Measurements from ENCODE around the gene RBM34. TPM values are rescaled to one million over a fixed set of nuclear protein-coding genes. Genes with fewer than 3 reads are reported as not detected.

RBM34 gene
- polyA plus RNA-seq, 3 donors: 20.5 to 25.7 (median 22.5) TPM

DNA sequence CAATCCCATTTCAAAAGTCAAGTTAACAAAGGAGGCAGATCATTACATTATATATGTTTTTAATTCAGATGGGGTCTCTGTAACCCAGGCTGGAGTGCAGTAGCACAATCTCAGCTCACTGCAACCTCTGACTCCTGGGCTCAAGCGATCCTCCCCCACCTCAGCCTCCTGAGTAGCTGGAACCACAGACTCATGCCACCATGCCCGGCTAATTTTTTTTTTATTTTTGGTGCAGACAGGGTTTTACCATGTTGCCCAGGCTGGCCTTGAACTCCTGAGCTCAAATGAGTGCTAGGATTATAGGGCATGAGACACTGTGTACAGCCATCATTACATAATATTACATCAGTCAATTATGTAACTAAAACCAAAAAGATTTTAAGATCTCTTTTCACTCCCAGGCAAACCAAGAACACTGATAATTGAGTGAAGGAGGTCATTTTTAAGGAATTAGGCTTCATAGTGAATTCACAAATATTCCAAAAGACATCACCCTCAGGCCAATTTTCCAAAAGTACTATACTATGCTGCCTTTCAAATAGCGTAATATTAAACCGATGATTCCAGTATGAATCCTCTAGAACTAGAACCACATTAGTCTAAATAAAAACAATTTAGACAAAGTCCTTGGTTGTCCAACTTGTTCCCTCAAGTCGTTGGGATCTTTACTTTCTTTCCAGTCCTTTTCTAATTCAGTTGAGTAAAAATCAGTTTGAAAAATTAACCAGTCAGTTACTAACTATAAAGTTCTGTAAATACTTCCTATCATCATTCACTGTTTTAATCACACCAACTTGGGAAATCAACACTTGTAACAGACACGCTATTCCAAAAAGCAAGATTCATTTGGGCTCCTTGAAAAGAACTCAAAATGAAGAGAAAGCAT is 48.5 kb downstream of the RBM34 start:
- no peak overlapping the region for H3K27ac Mint-ChIP-seq

DNA sequence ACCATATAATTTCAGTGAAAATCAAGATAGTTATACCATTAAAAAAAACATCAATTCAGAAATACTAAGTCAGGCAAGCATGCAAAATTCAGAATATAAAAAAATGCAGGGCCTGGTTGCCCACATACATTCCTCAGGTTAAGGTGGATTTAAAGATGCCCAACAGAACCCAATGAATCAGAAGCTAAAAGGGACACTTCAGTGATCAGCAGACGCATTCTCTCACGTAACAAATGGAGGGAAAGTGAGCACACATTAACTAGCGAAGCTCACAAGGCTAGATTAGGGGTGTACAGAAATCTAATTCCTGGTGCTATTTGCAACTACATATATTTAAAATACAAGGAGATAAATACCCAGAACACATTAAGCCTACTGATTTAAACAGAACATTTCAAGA is 49.9 kb downstream of the RBM34 start:
- H3K27ac ChIP-seq (ENCODE audit: low read depth in 1 of 2, low read length in 2 of 2): no peak overlapping the region
- peaks cover 8% of the 10 kb centered on the region for H3K79me2 ChIP-seq (ENCODE audit: insufficient read depth, low read length)
- Mint-ChIP-seq H3K4me1 (no peaks in the 10 kb centered on the region), H3K36me3 (peaks cover 75 to 86% of the 10 kb centered on the region in 2 donors), H3K27ac (no peak overlapping the region), H3K9me3 (no peaks in the 10 kb centered on the region), H3K27me3 (ENCODE audit: low read depth in 3 of 3) (no peaks in the 10 kb centered on the region), H3K4me3 (no peak overlapping the region)
- no peaks in the 10 kb centered on the region for H3K9me3 ChIP-seq (replicated peaks in 1 of 2; ENCODE audit: control insufficient read depth in 1 of 2, insufficient read depth in 1 of 2, low read length in 2 of 2)
- H2AFZ ChIP-seq (ENCODE audit: insufficient read depth, low read depth, low read length, poor library complexity, severe bottlenecking): no peak overlapping the region
- peaks cover 66 to 90% of the 10 kb centered on the region in 2 donors for H3K36me3 ChIP-seq (replicated peaks in 1 of 2; ENCODE audit: control insufficient read depth in 1 of 2, insufficient read depth in 2 of 2, low read length in 2 of 2)
- H4K20me1 ChIP-seq (ENCODE audit: insufficient read depth, low read length): peaks cover 40% of the 10 kb centered on the region
- H3K27me3 ChIP-seq (ENCODE audit: control insufficient read depth in 2 of 2, insufficient read depth in 2 of 2, low read length in 2 of 2): no peaks in the 10 kb centered on the region
- TF ChIP-seq, protein P1, sequence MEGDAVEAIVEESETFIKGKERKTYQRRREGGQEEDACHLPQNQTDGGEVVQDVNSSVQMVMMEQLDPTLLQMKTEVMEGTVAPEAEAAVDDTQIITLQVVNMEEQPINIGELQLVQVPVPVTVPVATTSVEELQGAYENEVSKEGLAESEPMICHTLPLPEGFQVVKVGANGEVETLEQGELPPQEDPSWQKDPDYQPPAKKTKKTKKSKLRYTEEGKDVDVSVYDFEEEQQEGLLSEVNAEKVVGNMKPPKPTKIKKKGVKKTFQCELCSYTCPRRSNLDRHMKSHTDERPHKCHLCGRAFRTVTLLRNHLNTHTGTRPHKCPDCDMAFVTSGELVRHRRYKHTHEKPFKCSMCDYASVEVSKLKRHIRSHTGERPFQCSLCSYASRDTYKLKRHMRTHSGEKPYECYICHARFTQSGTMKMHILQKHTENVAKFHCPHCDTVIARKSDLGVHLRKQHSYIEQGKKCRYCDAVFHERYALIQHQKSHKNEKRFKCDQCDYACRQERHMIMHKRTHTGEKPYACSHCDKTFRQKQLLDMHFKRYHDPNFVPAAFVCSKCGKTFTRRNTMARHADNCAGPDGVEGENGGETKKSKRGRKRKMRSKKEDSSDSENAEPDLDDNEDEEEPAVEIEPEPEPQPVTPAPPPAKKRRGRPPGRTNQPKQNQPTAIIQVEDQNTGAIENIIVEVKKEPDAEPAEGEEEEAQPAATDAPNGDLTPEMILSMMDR (IDR thresholded peaks at IDR 0.05): no peak
- no peaks in the 10 kb centered on the region for H3K4me1 ChIP-seq (ENCODE audit: control insufficient read depth in 1 of 2, insufficient read depth in 2 of 2, low read length in 2 of 2)
- H3K4me2 ChIP-seq (replicated peaks; ENCODE audit: extremely low read depth, low read length, poor library complexity, severe bottlenecking): no peak overlapping the region
- no peak overlapping the region for H3K4me3 ChIP-seq (replicated peaks in 1 of 3; ENCODE audit: low read depth in 2 of 3, low read length in 3 of 3)
- intact Hi-C loops (cut with micrococcal nuclease): no loop called here
- no CpG with 5 or more reads among the region's 3 CpGs for WGBS (ENCODE audit: insufficient coverage)
- DNase-seq: no peak
- H3K9ac ChIP-seq (ENCODE audit: insufficient read depth, low read length, poor library complexity, severe bottlenecking): no peak overlapping the region

More for the DNA sequence above, 48.5 kb downstream of the RBM34 start:
- H3K9me3 ChIP-seq (replicated peaks in 1 of 2; ENCODE audit: control insufficient read depth in 1 of 2, insufficient read depth in 1 of 2, low read length in 2 of 2): no peaks in the 10 kb centered on the region
- H3K27me3 ChIP-seq (ENCODE audit: control insufficient read depth in 2 of 2, insufficient read depth in 2 of 2, low read length in 2 of 2): no peaks in the 10 kb centered on the region
- H3K4me3 ChIP-seq (replicated peaks in 1 of 3; ENCODE audit: low read depth in 2 of 3, low read length in 3 of 3): no peak overlapping the region
- peaks cover 38% of the 10 kb centered on the region for H4K20me1 ChIP-seq (ENCODE audit: insufficient read depth, low read length)
- H3K27me3 Mint-ChIP-seq (ENCODE audit: low read depth in 3 of 3): no peaks in the 10 kb centered on the region
- H3K4me2 ChIP-seq (replicated peaks; ENCODE audit: extremely low read depth, low read length, poor library complexity, severe bottlenecking): no peak overlapping the region
- no peak overlapping the region for H3K9ac ChIP-seq (ENCODE audit: insufficient read depth, low read length, poor library complexity, severe bottlenecking)
- no peak overlapping the region for H3K27ac ChIP-seq (ENCODE audit: low read depth in 1 of 2, low read length in 2 of 2)
- H3K36me3 Mint-ChIP-seq: peaks cover 74 to 92% of the 10 kb centered on the region in 2 donors
- no peak overlapping the region for H2AFZ ChIP-seq (ENCODE audit: insufficient read depth, low read depth, low read length, poor library complexity, severe bottlenecking)
- no peaks in the 10 kb centered on the region for H3K4me1 ChIP-seq (ENCODE audit: control insufficient read depth in 1 of 2, insufficient read depth in 2 of 2, low read length in 2 of 2)
- no peaks in the 10 kb centered on the region for H3K4me1 Mint-ChIP-seq
- H3K36me3 ChIP-seq (replicated peaks in 1 of 2; ENCODE audit: control insufficient read depth in 1 of 2, insufficient read depth in 2 of 2, low read length in 2 of 2): peaks cover 70 to 97% of the 10 kb centered on the region in 2 donors
- H3K9me3 Mint-ChIP-seq: no peaks in the 10 kb centered on the region
- TF ChIP-seq, protein P1 (IDR thresholded peaks at IDR 0.05): no peak
- H3K79me2 ChIP-seq (ENCODE audit: insufficient read depth, low read length): peaks cover 16% of the 10 kb centered on the region
- no peak overlapping the region for H3K4me3 Mint-ChIP-seq
- WGBS (ENCODE audit: insufficient coverage): 100% methylated on average over 2 of the region's 6 CpGs
- no peak for DNase-seq
- intact Hi-C loops (cut with micrococcal nuclease): no loop called here
